Thyroid gland (tissue), 4 donors: ENCODE data around the gene TENT5A.

Experiments used
- CTCF ChIP-seq, 6 experiments: fragments of 200-600 bp in 3 of 6; fragments of 450-650 bp in 3 of 6; sonication (generic) in 3 of 6; IDR thresholded peaks; one replicate each; pipeline ENCODE4 v1.5.1; 2016 to 2019; ENCODE audit warnings: antibody characterized with exemption in 6 of 6, mild to moderate bottlenecking in 2 of 6, inconsistent platforms in 1 of 6, moderate library complexity in 1 of 6
- POLR2A ChIP-seq, 2 donors: fragments of 450-650 bp; IDR thresholded peaks; one replicate each; pipeline ENCODE4 v1.6.1; 2017; ENCODE audit warnings: antibody characterized with exemption in 2 of 2, mild to moderate bottlenecking in 2 of 2, moderate library complexity in 1 of 2

- TF ChIP-seq POLR2A (IDR thresholded peaks at IDR 0.05), result no peak
- no peak for TF ChIP-seq CTCF (IDR thresholded peaks at IDR 0.05)
These were observed 45.1 kb upstream of the TENT5A start for GRCh38 chr6:81797591-81797990.
